ENCODE results near the gene FADS6. TPM values are rescaled to one million over a fixed set of nuclear protein-coding genes. Genes with fewer than 3 reads are reported as not detected.

Gene FADS6
- total and polyA plus RNA-seq, 10 of the 15 experiments (the other 5 are each of a cell fraction or from before 2014, with no cell fraction given): not detected

DNA sequence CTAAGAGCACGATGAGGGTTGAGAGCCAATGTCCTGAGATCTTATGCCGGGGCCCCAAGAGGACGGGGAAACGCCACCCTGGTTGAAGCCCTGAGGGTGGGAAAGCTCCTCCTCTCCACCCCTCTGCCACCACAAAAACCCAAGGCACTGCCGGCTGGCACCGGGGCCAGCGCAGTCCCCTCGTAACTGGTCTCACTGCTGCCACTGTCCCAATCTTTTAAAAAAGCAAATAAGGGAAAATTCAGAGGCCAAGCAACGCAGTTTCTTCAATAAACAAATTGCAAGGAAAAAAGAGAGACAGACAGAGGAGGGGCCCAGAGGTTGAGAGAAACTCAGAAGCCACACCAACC lies 40.4 kb downstream of the FADS6 start:
- in situ Hi-C loops (cut with MboI) (no loop called here), intact Hi-C loops (cut with micrococcal nuclease; ENCODE audit: unreplicated experiment) (no loop called here)
- FAIRE-seq (no peak), DNase-seq (ENCODE audit: low read depth, low spot score) (no peak), ATAC-seq (no peak)
- Histone ChIP-seq H4K20me1 (ENCODE audit: control insufficient read depth, insufficient read depth) (no peaks in the 10 kb centered on the region), H3K36me3 (ENCODE audit: control insufficient read depth in 2 of 2, insufficient read depth in 2 of 2, low read length in 1 of 2) (no peaks in the 10 kb centered on the region), H3K4me2 (ENCODE audit: control insufficient read depth, insufficient read depth) (peak overlapping the region; percentile 42; the same call in 1 of the 2 replicates), H3K27ac (ENCODE audit: control insufficient read depth, insufficient read depth) (no peak overlapping the region), H2AFZ (ENCODE audit: control insufficient read depth, low read depth, low read length) (peak overlapping the region; percentile 29; the same call in 1 of the 2 replicates), H3K27me3 (replicated peaks in 1 of 2; ENCODE audit: control insufficient read depth in 2 of 2, insufficient read depth in 2 of 2, low read length in 1 of 2) (peaks cover 0 to 2% of the 10 kb centered on the region in 2 experiments), H3K79me2 (ENCODE audit: control insufficient read depth, insufficient read depth, low read length) (no peaks in the 10 kb centered on the region), H3K4me1 (ENCODE audit: control insufficient read depth, insufficient read depth, low read length) (no peaks in the 10 kb centered on the region), H3K9me3 (replicated peaks; ENCODE audit: control insufficient read depth, insufficient read depth, low read length) (no peaks in the 10 kb centered on the region), H3K9ac (ENCODE audit: control insufficient read depth, insufficient read depth, low read length) (no peak overlapping the region), H3K4me3 (no peak overlapping the region)
- TF ChIP-seq RAD21 (IDR thresholded peaks at IDR 0.05; ENCODE audit: insufficient read depth, low read depth, low read length) (no peak), CHD1 (IDR thresholded peaks at IDR 0.05; ENCODE audit: low read depth, low read length) (no peak), ETV6 (conservative IDR thresholded peaks at IDR 0.05 in 1 of 2, IDR thresholded peaks at IDR 0.05 in 1 of 2; ENCODE audit: borderline replicate concordance in 1 of 2, low read depth in 1 of 2) (no peak), ZNF687 (IDR thresholded peaks at IDR 0.05) (no peak), HDAC2 (IDR thresholded peaks at IDR 0.05) (no peak), TCF7 (IDR thresholded peaks at IDR 0.05; ENCODE audit: borderline replicate concordance) (no peak), NR2F1 (conservative IDR thresholded peaks at IDR 0.05) (no peak), BACH1 (IDR thresholded peaks at IDR 0.05; ENCODE audit: borderline replicate concordance) (no peak)
- CTCF ChIA-PET: no interaction called here
- SMC1A ChIA-PET (ENCODE audit: uncharacterized antibody, unreplicated experiment): no interaction called here
- POLR2A ChIA-PET: no interaction called here
- no TSS peak for BruUV-seq (replicated peaks)
- WGBS (ENCODE audit: insufficient coverage, insufficient replicate concordance, low lambda C conversion rate, missing lambda C conversion rate): 8% methylated on average over 9 of the region's 9 CpGs
- RAD21 ChIA-PET (ENCODE audit: unreplicated experiment): no interaction called here

All from GM12878 (cell line).